ENCODE results near the gene ZDHHC1.

DNA sequence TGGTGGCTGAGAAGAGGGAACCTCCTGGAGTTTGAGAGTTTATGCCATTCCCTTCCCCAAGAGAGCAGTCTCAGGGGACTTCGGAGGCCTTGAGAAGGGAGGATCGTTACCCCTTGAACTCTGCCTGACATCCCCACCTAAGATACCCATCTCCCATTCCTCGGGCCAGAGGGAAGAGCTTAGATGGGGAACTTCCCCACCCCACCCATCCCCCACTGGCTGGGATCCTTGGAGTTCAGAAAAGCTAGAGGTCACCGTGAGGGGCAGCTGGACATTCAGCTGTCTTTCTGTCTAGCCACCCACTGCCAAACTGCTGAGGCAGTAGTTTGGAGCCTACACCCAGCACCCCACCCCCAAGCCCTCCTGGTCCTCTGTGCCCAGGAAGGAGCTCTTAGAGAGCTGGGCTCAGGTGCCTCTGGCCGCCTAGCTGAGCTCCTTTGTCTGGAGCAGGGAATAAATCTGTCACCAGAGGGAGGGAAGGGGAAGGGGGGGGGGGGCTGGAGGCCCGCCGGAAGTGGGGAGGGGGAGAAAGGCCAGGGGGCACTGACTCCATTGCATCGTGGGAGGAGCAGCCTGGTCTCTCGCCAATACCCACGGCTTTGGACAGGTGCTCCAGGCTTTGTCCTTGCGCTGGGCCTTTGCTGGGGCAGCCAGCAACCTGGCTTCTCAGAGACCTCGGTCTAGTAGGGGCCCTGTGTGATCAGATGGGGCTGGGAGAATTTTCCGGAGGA lies 15.7 kb upstream of the ZDHHC1 start:
- TF ChIP-seq, protein P1, sequence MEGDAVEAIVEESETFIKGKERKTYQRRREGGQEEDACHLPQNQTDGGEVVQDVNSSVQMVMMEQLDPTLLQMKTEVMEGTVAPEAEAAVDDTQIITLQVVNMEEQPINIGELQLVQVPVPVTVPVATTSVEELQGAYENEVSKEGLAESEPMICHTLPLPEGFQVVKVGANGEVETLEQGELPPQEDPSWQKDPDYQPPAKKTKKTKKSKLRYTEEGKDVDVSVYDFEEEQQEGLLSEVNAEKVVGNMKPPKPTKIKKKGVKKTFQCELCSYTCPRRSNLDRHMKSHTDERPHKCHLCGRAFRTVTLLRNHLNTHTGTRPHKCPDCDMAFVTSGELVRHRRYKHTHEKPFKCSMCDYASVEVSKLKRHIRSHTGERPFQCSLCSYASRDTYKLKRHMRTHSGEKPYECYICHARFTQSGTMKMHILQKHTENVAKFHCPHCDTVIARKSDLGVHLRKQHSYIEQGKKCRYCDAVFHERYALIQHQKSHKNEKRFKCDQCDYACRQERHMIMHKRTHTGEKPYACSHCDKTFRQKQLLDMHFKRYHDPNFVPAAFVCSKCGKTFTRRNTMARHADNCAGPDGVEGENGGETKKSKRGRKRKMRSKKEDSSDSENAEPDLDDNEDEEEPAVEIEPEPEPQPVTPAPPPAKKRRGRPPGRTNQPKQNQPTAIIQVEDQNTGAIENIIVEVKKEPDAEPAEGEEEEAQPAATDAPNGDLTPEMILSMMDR (IDR thresholded peaks at IDR 0.05) = no peak
- TF ChIP-seq POLR2AphosphoS5 (IDR thresholded peaks at IDR 0.05) (no peak), POLR2A (IDR thresholded peaks at IDR 0.05) (no peak)

Measured in prostate gland (tissue), 2 donors.